RCC 7860 (cell line): ENCODE data around the gene CD276.
"Not testable (repeated sequence)": the region's sequence is repeated elsewhere in the genome, so short reads cannot be mapped to it uniquely, and the experiment has no call there.

ENCODE experiments used
- DNase-seq: peaks from one replicate; pipeline ENCODE4 v3.0.0-alpha.2; 2015; ENCODE audit warnings: low spot score
- FAIRE-seq: peaks from 2 replicates; lab custom pipeline; 2012; peaks lifted over from hg19 to GRCh38; lab: Jason Lieb, UNC

Gene CD276

DNA sequence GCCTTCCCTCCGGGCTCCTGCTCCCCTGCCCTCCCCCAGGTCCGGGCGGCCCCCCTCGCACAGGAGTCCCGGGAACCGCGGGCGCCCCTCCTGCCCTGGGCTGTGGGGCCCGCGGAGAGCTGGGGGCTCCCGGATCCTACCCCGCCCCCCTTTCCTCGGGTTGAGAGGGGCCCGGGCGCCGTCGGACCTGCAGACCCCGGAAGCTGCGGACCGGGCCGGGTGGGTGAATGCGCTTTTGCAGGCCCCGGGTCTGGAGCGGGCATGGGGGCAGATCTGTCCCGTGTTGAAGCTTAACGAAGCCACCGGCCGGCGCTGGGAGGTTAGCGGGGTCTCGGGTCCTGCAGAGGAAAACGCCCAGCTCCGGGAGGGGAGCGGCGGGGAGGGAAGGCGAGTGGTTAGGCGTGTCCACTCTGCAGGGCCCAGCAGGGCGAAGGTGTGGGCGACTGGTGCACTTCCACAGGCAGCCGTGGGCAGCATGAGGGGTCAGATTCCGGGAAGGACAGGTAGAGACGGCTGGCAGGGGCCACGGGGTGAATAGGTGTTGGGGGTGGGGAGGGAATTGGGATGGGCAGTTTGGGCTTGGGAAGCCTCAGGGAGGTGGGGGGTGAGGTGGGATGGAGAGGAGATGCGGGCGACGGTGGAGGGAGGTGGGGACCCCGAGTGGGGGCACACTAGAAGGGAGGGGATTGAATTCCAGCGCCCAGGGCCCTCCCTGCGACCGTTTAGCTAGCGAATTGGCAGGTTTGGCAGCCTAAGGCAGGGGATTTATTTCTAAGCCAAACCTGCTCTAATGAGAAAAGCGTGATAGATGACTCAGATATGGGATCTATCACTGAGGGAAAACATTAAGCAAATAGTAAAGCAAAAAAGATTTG is 635 bp downstream of the CD276 start:
- no peak for FAIRE-seq
- DNase-seq = no peak

- FAIRE-seq = no peak
- DNase-seq = no peak
Observed at GRCh38 chr15:73685981-73686380, 1.8 kb downstream of the CD276 start.

GRCh38 chr15:73686781-73687256 is 2.6 kb downstream of the CD276 start:
- peak; percentile 28 for FAIRE-seq
- DNase-seq = peak; percentile 68

DNA sequence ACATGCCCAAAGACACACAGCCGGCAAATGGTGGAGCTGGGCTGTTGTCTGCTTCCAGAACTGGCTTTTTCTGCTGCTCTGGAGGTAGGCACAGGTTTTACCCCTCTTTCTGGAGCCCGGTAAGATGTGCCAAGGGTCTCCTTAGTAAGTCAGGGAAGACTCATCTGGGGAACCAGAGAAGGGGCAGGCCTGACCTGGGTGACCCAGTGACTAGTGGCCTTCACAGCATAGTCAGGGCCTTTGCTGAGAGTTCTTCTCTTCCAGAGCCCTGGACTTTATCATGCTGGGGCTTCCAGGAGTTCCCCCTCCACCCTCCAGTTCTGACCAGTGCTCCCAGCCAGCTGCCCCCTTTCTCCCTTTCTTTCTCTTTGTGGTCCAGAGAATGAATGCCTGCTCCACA is 3.2 kb downstream of the CD276 start:
- DNase-seq = no peak
- FAIRE-seq = no peak

DNA sequence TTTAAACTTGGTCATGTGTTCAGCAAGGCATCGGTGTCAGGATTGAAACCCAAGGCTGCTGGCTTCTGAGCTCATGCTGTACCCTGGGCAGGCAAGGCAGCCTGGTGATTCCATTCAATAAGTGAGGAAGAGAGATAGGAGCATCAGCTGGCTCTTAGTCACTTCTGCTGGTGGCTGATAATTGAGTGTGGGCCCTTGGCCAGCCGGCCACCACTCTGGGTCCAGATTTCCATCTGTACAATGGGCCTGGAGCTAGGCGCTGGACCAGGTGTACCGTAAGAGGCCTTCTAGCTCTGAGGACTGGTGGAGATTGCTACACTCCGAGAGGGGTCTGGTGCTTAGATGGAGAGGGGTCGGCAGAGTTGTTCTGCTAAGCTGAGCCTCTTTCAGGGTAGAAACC is 4.3 kb downstream of the CD276 start:
- FAIRE-seq (no peak), DNase-seq (no peak)

DNA sequence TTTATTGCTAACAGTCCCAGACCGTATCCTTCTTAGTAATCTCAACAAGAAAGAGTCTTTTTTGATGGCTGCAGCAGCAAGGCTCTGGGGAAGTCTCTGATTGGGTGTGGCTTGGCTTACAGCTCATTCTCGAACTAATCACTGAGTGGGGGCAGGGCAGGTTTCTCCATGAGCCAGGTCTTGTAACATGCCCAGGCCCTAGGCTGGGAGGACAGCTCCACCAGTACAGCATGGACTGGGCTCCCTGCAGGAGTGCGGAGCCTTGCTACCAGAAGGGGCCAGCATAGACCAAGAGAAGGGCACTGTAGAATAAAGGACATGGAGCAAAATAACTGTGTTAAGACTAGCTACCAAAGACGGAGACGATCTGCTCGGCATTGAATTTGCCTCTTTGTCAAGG is 7.2 kb downstream of the CD276 start:
- FAIRE-seq (no peak), DNase-seq (no peak)

DNA sequence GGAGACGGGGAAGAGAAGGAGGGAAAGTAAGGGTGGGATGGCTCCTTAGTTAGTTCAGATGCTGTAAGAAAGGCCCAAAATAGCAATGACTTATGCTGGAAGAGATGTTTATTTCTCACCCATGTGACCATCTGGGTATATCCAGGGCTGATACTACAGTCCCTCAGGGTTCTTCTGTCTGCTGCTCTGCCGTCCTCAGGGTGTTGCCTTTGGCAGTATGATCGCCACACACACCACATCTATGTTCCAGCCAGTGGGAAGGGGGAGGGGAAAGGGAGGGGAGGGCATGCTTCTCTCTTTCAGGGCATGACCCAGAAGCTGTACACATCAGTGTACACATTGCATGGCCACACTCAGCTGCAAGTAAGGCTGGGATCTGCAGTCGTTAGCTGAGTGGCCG is 10.2 kb downstream of the CD276 start:
- FAIRE-seq (no peak), DNase-seq (no peak)

- FAIRE-seq = no peak
- no peak for DNase-seq
Observed at GRCh38 chr15:73695773-73696640, 11.8 kb downstream of the CD276 start.

GRCh38 chr15:73696641-73697001 is 12.4 kb downstream of the CD276 start:
- DNase-seq = no peak
- FAIRE-seq = no peak

DNA sequence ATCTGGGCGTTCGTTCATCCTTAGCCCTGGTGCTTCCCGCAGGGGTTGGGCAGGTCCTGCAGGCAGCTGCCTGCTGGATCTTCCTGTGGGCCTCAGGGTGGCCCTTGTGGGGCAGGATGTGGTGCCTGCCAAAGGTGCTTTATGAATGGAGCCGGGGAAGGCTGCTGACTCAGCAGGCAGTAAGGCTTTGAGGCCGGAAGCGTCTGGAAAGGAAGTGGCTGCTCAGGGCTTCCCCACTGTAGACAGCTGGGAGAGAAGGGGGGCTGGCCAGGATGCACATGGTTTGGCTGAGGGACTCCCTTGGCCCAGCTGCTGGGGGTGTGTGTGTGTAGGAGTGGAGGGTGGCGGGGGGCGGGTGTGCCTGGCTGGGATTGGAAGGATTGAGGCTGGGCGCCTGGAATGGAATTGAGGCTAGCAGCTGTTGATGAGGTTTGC is 12.9 kb downstream of the CD276 start:
- peak; percentile 92 for DNase-seq
- FAIRE-seq = peak; percentile 90

DNA sequence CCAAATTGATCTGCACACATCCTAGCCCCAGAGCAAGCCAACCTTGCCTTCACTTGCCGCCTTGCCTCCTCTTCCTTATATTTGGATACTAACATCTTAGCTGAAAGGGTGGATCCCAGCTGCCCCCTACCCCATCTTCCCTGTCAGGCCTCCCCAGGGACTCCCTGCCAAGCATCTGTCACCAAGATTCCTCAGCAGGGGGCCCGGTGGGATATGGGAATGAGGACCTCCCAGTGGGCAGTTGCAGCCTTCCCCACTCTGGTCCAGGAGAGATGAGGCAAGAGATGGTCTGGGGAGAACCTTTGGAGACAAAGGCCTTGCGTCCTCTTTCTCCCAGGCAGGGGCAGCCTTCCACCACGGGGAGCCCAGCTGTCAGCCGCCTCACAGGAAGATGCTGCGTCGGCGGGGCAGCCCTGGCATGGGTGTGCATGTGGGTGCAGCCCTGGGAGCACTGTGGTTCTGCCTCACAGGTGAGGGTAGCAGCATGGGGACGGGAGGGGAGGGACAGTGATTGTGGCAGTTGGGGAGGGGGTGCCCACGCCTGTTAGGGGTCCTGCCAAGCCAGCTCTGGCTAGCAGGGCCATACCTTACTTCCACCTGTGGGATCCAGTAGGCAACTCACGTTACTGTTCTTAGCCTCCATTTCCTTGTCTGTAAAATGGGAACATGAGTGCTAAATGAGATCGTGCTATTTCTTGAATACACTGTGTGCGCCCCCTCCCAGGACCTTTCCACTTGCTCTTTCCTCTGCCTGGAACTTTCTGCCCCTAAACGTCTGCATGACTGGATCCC is 15.3 kb downstream of the CD276 start:
- FAIRE-seq (no peak), DNase-seq (no peak)

GRCh38 chr15:73700041-73700842 is 16.1 kb downstream of the CD276 start:
- peak; percentile 36 for FAIRE-seq
- DNase-seq = peak; percentile 54

GRCh38 chr15:73702311-73703239 is 18.4 kb downstream of the CD276 start:
- not testable (repeated sequence) for DNase-seq, FAIRE-seq

- not testable (repeated sequence) for FAIRE-seq
Observed at GRCh38 chr15:73703601-73704000, 19.4 kb downstream of the CD276 start.

DNA sequence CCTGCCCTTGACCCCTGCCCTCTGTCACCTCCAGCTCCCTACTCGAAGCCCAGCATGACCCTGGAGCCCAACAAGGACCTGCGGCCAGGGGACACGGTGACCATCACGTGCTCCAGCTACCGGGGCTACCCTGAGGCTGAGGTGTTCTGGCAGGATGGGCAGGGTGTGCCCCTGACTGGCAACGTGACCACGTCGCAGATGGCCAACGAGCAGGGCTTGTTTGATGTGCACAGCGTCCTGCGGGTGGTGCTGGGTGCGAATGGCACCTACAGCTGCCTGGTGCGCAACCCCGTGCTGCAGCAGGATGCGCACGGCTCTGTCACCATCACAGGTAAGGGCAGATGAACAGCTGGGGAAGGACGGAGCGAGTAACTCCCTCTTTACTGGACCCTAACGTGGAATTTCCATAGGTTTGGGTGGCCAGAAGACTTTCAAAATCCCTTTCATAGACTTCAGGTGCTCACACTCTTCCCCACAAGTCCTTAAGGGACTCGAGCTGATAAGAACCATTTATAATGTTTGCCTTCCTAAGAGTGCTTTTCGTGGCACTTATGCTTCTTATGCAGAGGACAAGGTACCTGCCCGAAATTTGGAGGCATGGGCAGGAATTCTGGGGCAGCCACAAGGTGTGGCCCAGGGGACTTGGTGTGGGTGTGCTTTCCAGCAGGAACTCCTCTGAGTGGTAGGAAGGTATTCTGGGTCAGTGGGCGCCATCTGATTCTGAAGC is 20.1 kb downstream of the CD276 start:
- FAIRE-seq, DNase-seq: not testable (repeated sequence)

More at GRCh38 chr15:73703601-73704000, 19.4 kb downstream of the CD276 start:
- not testable (repeated sequence) for DNase-seq

GRCh38 chr15:73704869-73705645 is 20.9 kb downstream of the CD276 start:
- FAIRE-seq = no peak
- peak; percentile 30 for DNase-seq

DNA sequence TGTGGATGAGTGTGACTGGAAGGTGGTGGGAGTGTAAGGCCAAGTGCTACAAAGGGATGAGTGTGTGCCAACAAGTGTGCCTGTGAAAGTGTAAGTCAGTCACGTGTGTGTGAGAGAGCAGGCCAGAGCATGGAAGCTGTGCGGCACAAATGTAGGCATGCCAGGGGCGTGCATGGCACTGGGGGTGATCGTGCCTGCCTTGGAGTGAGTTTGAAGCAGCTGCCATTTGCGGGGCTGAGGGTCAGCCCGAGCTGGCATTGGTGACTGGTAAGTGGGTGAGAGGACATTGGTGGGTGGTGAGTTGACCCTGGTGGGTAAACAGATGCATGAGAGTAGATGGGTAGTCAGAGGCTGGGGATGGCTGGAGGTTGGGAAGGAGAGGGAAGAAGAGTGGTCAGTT is 24.5 kb downstream of the CD276 start:
- no peak for DNase-seq
- no peak for FAIRE-seq
